HG03460 (cell line): Measurements from ENCODE around the gene CST7.

Source experiments
- ATAC-seq: cut with Tn5 transposase; IDR thresholded peaks from one replicate; pipeline ENCODE4 v1.9.1; 2021; ENCODE audit not compliant: unreplicated experiment

Gene CST7

GRCh38 chr20:24950836-24951525, 1.9 kb downstream of the CST7 start:
- no peak for ATAC-seq

DNA sequence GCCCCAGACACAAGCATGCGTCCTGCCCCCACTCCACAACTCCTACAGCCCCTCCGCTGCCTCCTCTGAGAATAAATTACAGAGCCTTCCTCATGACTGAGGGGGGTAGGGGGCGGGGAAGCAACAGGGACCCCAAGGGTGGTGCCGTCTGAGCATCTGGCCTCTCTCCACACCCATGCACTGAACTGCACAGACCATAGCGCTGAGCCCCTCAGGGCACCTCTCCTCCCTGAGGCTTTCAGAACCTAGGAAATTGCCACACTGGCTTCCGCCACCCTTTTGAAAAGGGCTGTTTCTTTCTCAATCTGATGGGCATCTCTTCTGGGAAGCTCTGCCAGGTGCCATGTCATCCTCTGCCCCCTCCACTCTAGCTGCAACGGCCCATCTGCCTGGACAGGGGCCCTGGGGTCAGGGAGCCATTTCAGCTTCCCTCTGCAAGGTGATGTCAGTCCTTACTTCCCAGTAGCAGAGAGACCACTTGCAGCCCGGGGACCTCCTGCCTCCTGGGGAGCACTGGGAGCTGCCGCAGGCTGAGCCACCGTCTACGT, 2.5 kb downstream of the CST7 start:
- no peak for ATAC-seq

DNA sequence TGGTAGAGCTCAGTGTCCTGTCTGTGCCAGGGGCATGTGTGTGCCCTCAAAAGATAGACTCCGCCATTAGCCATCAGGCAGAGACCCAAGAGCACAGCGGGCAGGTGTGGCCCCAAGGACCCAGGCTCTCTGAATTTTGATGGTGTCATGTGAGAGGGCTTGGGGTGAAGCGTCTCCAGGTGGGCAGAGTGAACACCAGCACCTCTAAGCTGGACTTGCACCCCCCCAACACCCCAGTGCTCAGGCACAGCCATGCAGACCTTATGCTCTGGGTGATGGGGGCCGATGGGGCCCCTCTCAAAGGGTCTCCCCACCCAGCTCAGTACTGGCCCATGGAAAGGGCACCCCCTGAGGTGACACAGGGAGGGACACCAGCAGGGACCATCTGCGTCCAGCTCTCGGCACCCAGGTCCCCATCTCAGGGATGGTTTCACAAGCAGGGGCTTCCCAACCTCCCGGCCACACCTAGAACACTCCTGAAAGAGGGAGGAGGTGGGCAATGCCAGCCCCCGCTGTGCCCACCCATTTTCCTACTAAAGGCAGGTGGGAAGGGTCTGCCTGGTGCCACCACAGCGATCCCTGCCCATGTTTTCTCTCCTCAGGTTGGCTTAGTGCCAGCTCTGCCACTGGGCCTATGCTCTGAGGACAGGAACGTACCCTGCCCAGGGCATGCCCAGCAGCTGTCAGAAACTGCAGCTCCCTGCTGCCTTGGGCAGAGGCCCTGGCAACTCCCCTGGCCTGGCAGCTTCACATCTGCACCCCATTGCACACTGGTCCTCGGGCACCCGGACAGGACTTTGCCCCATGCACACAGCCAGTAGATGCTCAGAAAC, 3.5 kb downstream of the CST7 start:
- ATAC-seq: no peak

- ATAC-seq: no peak
These were observed 4.1 kb downstream of the CST7 start for GRCh38 chr20:24953209-24953575.

DNA sequence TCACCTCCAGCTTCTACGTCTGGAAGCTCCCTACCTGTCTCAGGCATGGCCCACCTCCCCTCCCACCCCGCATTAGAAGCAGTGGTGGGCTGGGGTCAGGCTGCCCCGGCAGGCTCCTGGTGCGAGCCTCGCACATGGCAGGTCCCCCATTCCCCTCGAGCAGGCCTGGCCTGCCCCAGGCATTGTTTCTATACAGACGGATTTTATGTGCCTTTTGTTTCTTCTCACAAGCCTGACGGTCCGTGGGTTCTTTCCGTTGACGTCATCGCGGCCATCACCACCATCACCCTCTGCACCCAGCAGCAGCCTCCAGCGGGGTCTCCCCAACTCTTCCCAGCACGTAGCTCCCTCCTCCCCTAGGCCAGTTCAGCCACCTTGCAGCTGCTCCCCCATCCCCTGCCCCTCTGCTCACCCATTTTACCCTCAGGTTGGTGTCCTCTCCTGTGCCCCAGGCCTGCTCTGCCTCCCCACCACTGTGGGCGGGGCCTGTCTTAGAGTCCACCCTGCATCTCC, 4.6 kb downstream of the CST7 start:
- no peak for ATAC-seq

GRCh38 chr20:24954151-24954550, 5.1 kb downstream of the CST7 start:
- no peak for ATAC-seq

GRCh38 chr20:24954566-24954965, 5.5 kb downstream of the CST7 start:
- ATAC-seq: no peak

GRCh38 chr20:24955045-24955444, 6.0 kb downstream of the CST7 start:
- ATAC-seq: peak; percentile 90

- ATAC-seq: no peak
These were observed 7.2 kb downstream of the CST7 start for GRCh38 chr20:24956001-24956841.

- ATAC-seq: no peak
These were observed 8.4 kb downstream of the CST7 start for GRCh38 chr20:24957326-24958016.

GRCh38 chr20:24958506-24959385, 9.7 kb downstream of the CST7 start:
- ATAC-seq: no peak

- ATAC-seq: no peak
These were observed 10.7 kb downstream of the CST7 start for GRCh38 chr20:24959591-24960301.

DNA sequence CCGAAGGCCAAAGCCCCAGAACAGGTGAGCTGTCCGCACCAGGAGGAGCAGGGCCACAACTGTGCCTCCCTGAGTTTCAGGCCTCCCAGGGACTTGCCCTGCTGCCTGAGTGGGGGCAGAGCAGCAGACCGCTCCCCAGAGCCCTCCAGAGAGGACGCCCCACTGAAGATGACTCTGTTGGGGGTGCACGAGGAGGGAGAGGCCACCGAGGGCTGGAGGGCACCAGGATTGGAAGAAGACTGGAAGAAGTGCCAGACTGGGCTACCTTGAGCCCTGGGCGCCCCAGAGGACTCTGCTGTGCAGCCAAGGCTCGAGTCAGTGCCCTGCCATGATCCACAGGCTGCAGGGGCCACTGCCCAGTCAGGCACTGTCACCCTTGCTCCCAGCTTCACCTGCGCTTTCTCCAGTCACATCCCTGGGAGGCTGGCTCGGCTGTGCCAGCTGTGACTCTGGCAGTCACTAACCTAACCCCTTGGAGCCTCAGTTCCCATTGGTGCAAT, 11.3 kb downstream of the CST7 start:
- no peak for ATAC-seq

DNA sequence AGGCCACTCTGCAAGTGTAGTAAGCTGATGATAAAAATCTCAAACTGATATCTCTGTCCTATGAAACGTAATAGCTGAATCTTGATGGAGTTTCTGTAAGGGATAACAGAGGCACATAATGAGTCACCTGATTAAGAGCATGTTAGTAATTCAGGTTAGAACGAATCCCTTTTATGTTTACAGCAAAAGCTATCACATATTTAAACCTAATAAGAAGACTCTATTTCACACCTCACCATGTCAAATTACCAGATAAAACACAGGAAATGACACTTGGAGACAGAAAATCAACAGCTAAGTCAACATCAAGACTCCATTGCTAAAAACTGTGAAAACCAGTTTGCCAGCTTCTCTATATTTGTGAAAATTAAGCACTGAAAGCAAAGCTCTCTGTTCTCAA, 11.8 kb downstream of the CST7 start:
- no peak for ATAC-seq

DNA sequence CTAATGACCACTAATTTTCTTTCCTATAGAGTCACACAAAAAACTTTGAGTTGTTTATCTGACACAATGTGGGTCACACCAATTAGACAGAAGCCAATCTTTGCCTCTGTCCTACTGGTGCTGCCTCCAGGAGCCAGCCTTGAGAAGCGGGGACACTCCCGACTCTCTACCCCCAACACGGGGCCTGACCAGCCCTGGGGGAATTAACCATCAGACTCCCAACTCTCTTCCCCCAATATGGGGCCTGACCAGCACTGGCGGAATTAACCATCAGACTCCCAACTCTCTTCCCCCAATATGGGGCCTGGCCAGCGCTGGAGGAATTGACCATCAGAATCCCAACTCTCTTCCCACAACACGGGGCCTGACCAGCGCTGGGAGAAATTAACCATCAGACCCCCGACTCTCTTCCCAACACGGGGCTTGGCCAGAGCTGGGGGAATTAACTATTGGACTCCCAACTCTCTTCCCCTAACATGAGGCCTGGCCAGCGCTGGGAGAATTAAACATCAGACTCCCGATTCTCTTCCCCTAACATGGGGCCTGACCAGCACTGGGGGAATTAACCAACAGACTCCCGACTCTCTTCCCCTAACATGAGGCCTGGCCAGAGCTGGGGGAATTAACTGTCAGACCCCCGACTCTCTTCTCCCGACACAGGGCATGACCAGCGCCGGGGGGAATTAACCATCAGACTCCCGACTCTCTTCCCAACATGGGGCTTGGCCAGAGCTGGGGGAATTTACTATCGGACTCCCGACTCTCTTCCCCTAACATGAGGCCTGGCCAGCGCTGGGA, 12.5 kb downstream of the CST7 start:
- no peak for ATAC-seq

GRCh38 chr20:24962182-24962492, 13.1 kb downstream of the CST7 start:
- ATAC-seq: no peak

GRCh38 chr20:24962510-24962909, 13.4 kb downstream of the CST7 start:
- no peak for ATAC-seq
